AG09309 (cell line): ENCODE measurements around the gene FUNDC1.
"Not testable (repeated sequence)": the region's sequence is repeated elsewhere in the genome, so short reads cannot be mapped to it uniquely, and the experiment has no call there.

Experiments
- DNase-seq: peaks from one replicate; pipeline ENCODE4 v3.0.0-alpha.2; 2010; ENCODE audit warnings: low read depth
- H3K4me3 ChIP-seq: 2 replicates; pipeline ENCODE4 v1.5.1; 2011; ENCODE audit warnings: mild to moderate bottlenecking, low read depth, low read length, moderate library complexity; ENCODE audit not compliant: control insufficient read depth
- CTCF ChIP-seq: IDR thresholded peaks from 2 replicates; pipeline ENCODE4 v1.5.1; 2011; ENCODE audit warnings: mild to moderate bottlenecking, low read depth, low read length, inconsistent platforms; ENCODE audit not compliant: insufficient read depth, control insufficient read depth; ENCODE audit errors: missing control alignments

The FUNDC1 gene

GRCh38 chrX:44568196-44568595 is 25.5 kb upstream of the FUNDC1 start:
- TF ChIP-seq CTCF, result no peak
- no peak for DNase-seq
- H3K4me3 ChIP-seq, result no peak overlapping the region

- not testable (repeated sequence) for H3K4me3 ChIP-seq, DNase-seq
These were observed 19.2 kb upstream of the FUNDC1 start for GRCh38 chrX:44561896-44562295.

- no peak for DNase-seq
- TF ChIP-seq CTCF, result no peak
- H3K4me3 ChIP-seq, result no peak overlapping the region
These were observed 7.9 kb upstream of the FUNDC1 start for GRCh38 chrX:44550563-44550962.

GRCh38 chrX:44545454-44545853 is 2.8 kb upstream of the FUNDC1 start:
- H3K4me3 ChIP-seq, DNase-seq: not testable (repeated sequence)

GRCh38 chrX:44544036-44544435 is 1.4 kb upstream of the FUNDC1 start:
- H3K4me3 ChIP-seq, result no peak overlapping the region
- DNase-seq, result no peak
- TF ChIP-seq CTCF, result no peak

- no peak for TF ChIP-seq CTCF
- no peak overlapping the region for H3K4me3 ChIP-seq
These were observed 6.5 kb downstream of the FUNDC1 start for GRCh38 chrX:44536198-44536597.

GRCh38 chrX:44529310-44529709 is 13.3 kb downstream of the FUNDC1 start:
- no peak for TF ChIP-seq CTCF
- no peak for DNase-seq
- H3K4me3 ChIP-seq, result no peak overlapping the region

More at GRCh38 chrX:44536198-44536597, 6.5 kb downstream of the FUNDC1 start:
- no peak for DNase-seq

- no peak for TF ChIP-seq CTCF
- DNase-seq, result no peak
- H3K4me3 ChIP-seq, result no peak overlapping the region
These were observed 28.4 kb downstream of the FUNDC1 start for GRCh38 chrX:44514272-44514671.
